ENCODE data around the gene NPFFR1. TPM values are rescaled to one million over a fixed set of nuclear protein-coding genes. Genes with fewer than 3 reads are reported as not detected.
"Not testable (repeated sequence)": the region's sequence is repeated elsewhere in the genome, so short reads cannot be mapped to it uniquely, and the experiment has no call there.

The NPFFR1 gene
- total RNA-seq, 2 donors from 2014 or later: 0.03 to 0.15 TPM

DNA sequence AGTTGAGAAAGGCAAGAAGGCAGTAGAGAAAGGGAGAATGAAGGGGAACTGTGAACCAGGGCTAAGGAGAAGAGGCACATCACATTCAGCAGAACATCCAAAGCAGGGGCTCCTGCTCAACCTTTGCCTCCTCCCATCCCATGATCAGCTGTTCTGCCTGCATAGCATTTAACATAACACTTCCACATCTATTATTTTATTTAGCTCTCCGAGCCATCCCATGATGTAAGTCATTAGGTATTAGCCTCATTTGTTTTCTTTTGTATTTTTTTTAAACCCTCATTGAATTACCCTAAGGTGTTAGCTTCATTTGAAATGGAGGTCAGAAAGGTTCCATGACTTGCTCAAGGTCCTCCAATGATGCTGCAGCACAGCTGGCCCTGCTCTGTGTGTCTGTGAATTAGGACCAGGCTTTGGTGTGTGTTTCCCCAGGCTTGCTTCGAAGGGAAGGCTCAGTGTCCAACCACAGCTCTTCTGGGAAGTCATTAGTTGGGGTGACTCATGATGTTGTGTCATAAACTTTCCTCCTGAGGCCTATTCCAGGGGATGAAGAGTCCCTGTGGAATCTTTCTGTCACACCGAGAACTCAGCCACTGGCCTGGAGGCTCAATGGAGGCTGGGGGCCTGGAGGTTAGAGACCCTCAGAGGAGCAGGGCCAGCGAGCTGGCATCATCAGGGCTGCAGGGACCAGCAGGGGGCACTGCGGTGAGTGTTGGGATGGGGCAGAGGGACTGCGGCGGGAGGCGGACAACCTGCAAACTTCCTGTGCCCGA lies 16.5 kb downstream of the NPFFR1 start:
- intact Hi-C loops (cut with DNase I, micrococcal nuclease): no loop called here
- ATAC-seq (peak; percentile 60), DNase-seq (no peak)

- DNase-seq (no peak), ATAC-seq (no peak)
- intact Hi-C loops (cut with DNase I, micrococcal nuclease): no loop called here
Measured at GRCh38 chr10:70266701-70267100, 17.1 kb downstream of the NPFFR1 start.

GRCh38 chr10:70266056-70266455 lies 17.7 kb downstream of the NPFFR1 start:
- ATAC-seq: no peak
- intact Hi-C loops (cut with DNase I, micrococcal nuclease): no loop called here
- no peak for DNase-seq

- ATAC-seq: no peak
- no peak for DNase-seq
- intact Hi-C loops (cut with DNase I, micrococcal nuclease): no loop called here
Measured at GRCh38 chr10:70265032-70265689, 18.6 kb downstream of the NPFFR1 start.

GRCh38 chr10:70260734-70261133 lies 23.1 kb downstream of the NPFFR1 start:
- intact Hi-C loops (cut with DNase I, micrococcal nuclease): no loop called here
- ATAC-seq (no peak), DNase-seq (no peak)

DNA sequence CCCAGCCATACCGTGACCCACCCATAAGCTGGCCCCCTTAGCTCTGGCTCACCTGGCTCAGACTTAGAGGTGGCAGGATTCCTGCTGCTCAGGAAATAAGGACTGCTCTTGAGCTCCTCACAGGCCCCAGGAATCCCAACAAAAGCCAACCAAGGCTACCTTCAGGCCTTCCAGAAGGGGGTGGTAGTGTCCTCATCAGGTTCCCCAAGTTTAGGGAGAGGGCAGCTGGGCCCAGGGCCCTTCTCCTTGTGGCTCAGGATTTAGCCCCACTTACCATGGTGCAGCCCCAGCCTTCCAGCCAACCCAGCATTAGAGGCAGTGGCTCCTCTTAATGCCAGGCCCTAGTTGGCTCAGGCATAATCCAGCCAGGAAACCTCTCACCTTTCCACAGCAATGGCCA lies 23.5 kb downstream of the NPFFR1 start:
- no peak for ATAC-seq
- no peak for DNase-seq
- intact Hi-C loops (cut with DNase I, micrococcal nuclease): no loop called here

DNA sequence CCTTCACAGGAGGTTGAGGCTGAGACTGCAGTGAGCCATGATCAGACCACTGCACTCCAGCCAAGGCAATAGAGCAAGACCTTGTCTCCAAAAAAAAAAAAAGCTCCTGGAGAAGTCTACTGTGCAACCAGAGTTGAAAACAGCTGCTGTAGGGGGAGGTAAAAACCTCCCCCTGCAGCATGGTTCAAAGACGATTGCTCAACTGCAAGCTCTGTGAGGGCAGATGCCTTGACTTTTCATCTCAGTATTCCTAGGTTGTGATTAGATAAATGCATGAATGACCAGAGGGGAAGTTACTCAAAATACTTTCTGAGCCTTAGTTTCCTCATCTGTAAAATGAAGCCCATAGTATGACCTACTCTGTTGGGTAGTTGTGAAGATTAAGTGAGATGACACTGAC lies 25.6 kb downstream of the NPFFR1 start:
- intact Hi-C loops (cut with DNase I, micrococcal nuclease): no loop called here
- DNase-seq (no peak), ATAC-seq (no peak)

GRCh38 chr10:70257816-70258215 lies 26.0 kb downstream of the NPFFR1 start:
- DNase-seq; intact Hi-C loops (cut with DNase I, micrococcal nuclease); ATAC-seq: not testable (repeated sequence)

DNA sequence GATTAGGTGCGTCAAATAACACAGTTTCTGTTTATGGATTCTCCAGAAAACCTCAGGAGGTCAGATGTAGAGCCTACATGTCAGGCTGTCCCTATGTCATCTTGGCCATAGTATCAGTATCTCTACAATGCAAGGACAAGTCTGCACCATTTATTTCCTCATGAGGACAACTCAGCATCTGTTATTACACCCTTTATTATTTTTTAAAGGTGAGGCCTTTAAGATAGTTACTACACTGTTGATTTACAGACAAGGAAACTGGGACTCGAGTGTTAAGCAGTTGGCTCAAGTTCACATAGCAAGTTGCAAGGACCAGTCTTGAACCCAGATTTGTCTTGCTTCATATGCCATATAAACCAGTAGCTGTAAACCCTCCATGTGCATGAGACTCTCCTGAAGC lies 27.3 kb downstream of the NPFFR1 start:
- ATAC-seq (peak; percentile 55), DNase-seq (no peak)
- intact Hi-C loops (cut with DNase I, micrococcal nuclease): no loop called here

DNA sequence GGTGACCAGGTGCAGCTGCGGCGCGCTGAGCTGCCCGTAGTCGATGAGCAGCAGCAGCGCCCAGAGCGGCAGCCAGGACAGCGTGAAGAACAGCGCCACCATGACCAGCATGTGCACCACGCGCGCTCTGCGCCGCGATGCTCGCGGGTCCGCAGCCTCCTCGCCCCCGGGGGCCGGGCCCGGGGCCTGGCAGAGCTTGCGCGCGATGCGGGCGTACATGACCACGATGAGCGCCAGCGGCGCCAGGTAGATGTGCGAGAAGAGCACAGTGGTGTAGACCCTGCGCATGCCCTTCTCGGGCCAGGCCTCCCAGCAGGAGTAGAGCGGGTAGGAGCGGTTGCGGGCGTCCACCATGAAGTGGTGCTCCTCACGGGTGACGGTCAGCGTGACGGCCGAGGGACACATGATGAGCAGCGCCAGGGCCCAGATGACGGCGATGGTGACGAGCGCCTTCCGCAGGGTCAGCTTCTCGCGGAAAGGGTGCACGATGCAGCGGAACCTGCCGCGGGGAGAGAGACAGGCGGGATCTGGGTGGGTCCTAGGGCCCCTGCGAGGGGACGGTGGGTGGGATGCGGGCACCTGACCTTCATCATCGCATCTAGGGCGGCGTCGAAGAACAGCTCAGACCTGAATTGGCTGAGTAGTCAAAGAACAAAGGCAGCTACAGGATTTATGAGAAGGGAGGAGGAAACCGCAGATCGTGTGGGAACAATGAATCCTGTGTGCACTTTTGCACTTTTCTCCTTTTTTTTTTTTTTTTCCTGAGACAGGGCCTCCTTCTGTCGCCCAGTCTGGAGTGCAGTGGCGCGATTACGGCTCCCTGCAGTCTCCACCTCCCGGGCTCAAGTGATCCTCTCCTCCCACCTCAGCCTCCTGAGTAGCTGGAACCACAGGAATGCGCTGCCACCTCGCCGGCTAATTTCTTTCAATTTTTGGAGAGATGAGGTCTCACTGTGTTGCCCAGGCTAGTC lies 28.2 kb downstream of the NPFFR1 start:
- intact Hi-C loops (cut with DNase I, micrococcal nuclease): no loop called here
- peak; percentile 46 to 57 for DNase-seq
- ATAC-seq: peak; percentile 84

DNA sequence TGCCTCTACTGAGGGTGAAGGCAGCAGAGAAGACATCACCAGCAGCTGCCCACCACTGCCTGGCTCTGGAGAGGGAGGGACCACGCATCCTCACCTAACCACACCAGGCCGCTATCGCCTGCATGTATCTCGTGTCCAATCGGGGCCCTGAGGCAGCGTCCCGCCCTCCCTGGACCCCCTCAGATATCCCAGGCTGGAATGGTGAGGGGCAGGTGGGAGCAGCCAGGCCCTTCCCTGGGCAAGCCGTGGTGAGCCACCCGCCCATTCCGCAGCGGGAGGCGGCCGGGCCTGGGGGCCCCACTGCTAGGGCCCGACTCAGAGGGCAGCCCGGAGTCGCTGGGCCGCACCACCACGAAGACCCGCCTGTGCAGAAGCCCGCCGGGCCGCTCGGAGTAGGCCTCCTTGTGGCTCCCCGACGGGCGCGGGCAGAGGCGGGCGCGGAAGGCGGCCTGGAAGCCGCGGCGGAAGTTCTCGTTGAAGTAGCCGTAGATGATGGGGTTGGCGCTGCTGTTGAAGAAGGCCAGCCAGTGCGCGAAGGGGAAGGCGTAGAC lies 29.0 kb downstream of the NPFFR1 start:
- intact Hi-C loops (cut with DNase I, micrococcal nuclease): no loop called here
- DNase-seq (no peak), ATAC-seq (no peak)

DNA sequence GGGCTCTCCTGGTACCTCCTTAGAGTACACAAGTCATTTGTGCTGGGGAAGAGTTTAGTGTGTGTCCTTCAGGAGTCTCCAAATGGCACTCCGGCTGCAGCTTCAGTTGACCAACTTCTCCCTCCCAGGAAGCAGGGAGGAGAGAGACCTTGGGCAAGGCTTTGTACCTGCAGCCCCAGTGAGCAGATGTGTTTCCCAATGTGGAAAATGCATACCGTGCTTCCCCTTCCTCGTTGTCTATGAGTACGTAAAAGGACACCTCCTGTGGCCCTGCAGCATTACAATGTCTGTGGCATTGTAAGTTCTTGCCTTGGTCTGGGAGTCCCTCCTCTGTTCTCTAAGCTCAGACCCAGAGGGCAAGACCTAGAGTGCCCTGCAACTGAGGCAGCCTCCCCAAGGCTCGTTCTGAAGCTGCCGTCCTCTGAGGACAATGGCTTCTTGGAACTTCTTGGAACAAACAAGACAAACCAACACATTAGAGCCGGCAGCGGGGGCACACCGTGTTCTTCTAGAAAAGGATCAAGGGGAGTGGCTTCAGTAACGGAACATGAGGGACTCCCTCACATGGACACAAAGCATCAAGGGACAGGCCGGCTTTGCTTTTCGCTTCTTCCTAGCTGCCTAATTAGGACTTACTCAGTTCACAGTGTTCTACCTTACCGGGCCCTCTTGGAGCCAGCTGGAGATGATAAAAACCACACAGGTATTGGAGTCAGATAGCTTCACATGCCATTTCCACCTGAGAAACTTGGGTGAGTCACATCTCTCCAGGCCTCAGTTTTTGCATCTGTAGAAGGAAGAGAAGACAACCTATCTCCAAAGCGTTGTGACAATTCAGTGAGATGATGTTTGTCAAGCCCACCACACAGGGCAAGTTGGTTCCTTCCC lies 29.7 kb downstream of the NPFFR1 start:
- no peak for ATAC-seq
- intact Hi-C loops (cut with DNase I, micrococcal nuclease): no loop called here
- no peak for DNase-seq

DNA sequence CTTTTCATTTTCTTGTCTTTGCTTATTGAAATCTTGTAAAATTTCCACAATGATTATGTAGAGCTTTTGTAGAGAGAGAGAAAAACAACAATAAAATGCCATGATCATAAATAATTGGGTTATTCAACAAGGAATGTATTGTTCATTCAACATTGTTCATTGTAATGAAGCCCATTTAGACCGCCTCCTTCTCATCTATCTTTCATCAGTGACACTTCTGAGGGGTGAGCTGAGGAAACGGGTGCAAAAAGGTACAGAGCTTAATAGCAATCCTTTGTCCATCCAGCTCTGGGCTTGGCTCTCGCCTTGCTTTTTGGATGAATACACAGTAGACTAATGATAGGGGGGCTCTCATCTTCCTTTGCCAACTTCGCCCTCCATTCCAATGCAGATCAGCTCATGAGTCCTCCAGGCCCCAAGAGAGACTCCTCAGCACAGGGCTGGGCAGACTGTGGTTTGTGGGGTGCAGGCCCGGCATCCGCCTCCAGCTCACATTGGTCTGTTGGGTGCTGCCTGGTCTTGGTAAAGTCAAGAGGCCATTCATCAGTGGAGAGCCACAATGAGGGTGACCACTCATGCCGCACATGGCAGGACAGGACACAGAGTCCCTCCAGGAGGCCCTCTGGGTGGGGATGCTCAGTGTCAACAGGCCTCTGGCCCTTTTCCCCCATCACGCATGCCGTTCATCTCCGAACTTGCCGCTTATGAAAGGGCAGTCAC lies 32.7 kb downstream of the NPFFR1 start:
- DNase-seq (no peak), ATAC-seq (no peak)
- intact Hi-C loops (cut with DNase I, micrococcal nuclease): no loop called here

DNA sequence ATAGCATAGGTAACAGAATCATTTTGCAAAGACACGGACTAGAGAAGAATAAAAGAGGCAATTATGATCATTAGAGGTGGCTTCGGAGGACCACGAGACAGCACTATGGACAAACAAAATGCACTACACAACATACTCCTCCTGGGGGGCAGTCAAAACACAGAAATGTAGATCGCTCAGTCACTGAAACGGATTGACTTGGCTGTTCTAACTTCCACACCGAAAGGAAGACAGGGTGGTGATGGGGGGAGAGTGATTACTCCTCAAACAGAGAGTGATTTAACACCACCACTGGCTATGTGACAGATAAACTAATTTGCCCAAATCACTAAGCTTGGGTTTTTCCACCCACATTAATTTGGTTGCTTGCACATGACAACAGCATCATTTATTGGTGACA lies 36.4 kb downstream of the NPFFR1 start:
- DNase-seq: no peak
- ATAC-seq: no peak
- intact Hi-C loops (cut with DNase I, micrococcal nuclease): no loop called here

DNA sequence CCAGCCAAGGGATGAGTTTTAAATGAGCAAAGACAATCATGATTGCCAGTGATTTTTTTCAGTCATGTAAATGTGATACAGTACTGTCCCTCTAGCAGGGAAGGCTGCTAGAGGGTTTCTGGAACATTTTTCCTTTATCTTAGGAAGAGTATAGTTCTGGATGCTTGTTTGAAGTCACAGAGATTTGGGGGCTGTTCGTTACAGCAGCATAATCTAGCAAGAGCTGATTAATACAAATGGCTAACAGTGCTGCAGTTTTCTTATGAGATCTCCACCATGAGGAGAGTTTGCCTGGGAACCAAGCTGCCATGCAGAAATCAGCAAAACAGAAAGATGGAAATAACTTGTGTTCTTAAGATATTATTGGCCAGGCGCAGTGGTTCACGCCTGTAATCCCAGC lies 42.7 kb downstream of the NPFFR1 start:
- DNase-seq (no peak), ATAC-seq (no peak)
- intact Hi-C loops (cut with DNase I, micrococcal nuclease): no loop called here

DNA sequence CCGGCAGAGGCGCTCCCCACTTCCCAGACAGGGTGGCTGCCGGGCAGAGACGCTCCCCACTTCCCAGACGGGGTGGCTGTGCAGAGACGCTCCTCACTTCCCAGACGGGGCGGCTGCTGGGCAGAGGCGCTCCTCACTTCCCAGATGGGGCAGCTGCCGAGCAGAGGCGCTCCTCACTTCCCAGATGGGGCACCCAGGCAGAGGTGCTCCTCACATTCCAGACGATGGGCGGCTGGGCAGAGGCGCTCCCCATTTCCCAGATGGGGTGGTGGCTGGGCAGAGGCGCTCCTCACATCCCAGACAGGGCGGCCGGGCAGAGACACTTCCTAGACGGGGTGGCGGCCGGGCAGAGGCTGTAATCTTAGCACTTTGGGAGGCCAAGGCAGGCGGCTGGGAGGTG lies 43.8 kb downstream of the NPFFR1 start:
- intact Hi-C loops (cut with DNase I, micrococcal nuclease); DNase-seq; ATAC-seq: not testable (repeated sequence)

- intact Hi-C loops (cut with DNase I, micrococcal nuclease); ATAC-seq; DNase-seq: not testable (repeated sequence)
Measured at GRCh38 chr10:70239077-70239976, 44.5 kb downstream of the NPFFR1 start.

Data from left colon (tissue), 2 donors.